GM23338 (cell line): ENCODE data around the gene RBM38.

Source experiments
- CREB1 ChIP-seq: fragments of 250-450 bp; sonication (Bioruptor Pico); IDR thresholded peaks from 2 replicates; pipeline ENCODE4 v1.5.0; 2020; ENCODE audit warnings: low read depth, mild to moderate bottlenecking, moderate library complexity
- CTCF ChIP-seq, 2 experiments: fragments of 200-600 bp in 1 of 2; sonication (generic) in 1 of 2; conservative IDR thresholded peaks; 2 replicates each; pipeline versions ENCODE4 v1.5.1 to v1.6.1; 2016 to 2017; ENCODE audit warnings: antibody characterized with exemption in 2 of 2, low read depth in 2 of 2, mild to moderate bottlenecking in 2 of 2, moderate library complexity in 1 of 2
- ETS1 ChIP-seq: IDR thresholded peaks from 2 replicates; pipeline ENCODE4 v1.6.1; 2016; ENCODE audit warnings: antibody characterized with exemption
- EZH2 ChIP-seq: fragments of 200-600 bp; sonication (generic); IDR thresholded peaks from one replicate; pipeline ENCODE4 v1.8.0; 2017; ENCODE audit warnings: antibody characterized with exemption, mild to moderate bottlenecking, low read depth; ENCODE audit not compliant: unreplicated experiment
- EZH2phosphoT487 ChIP-seq: fragments of 200-600 bp; sonication (generic); IDR thresholded peaks from one replicate; pipeline ENCODE4 v1.8.1; 2018; ENCODE audit warnings: antibody characterized with exemption; ENCODE audit not compliant: unreplicated experiment
- JUNB ChIP-seq: IDR thresholded peaks from one replicate; pipeline ENCODE4 v1.6.1; 2016; ENCODE audit warnings: antibody characterized with exemption; ENCODE audit not compliant: unreplicated experiment
- POLR2AphosphoS5 ChIP-seq: IDR thresholded peaks from 2 replicates; pipeline ENCODE4 v1.6.1; 2016; ENCODE audit warnings: antibody characterized with exemption, low read depth
- REST ChIP-seq: IDR thresholded peaks from one replicate; pipeline ENCODE4 v1.6.1; 2018; ENCODE audit warnings: antibody characterized with exemption; ENCODE audit not compliant: unreplicated experiment
- ZNF114 ChIP-seq: fragments of 250-450 bp; sonication (Bioruptor Pico); IDR thresholded peaks from 2 replicates; pipeline ENCODE4 v1.5.0; 2020; ENCODE audit warnings: mild to moderate bottlenecking, moderate library complexity
- ZNF331 ChIP-seq: fragments of 250-450 bp; sonication (Bioruptor Pico); IDR thresholded peaks from 2 replicates; pipeline ENCODE4 v1.5.0; 2020; ENCODE audit warnings: low read depth, mild to moderate bottlenecking, moderate library complexity

GRCh38 chr20:57417051-57417689, 26.0 kb downstream of the RBM38 start:
- TF ChIP-seq CTCF (conservative IDR thresholded peaks at IDR 0.05; ENCODE audit: low read depth in 2 of 2): no peak
- no peak for TF ChIP-seq POLR2AphosphoS5
- no peak for TF ChIP-seq REST
- TF ChIP-seq EZH2phosphoT487: no peak
- no peak for TF ChIP-seq EZH2
- TF ChIP-seq CREB1 (CRISPR knock-in tag): no peak
- no peak for TF ChIP-seq ZNF114 (CRISPR knock-in tag)
- TF ChIP-seq ETS1: no peak
- TF ChIP-seq JUNB: no peak
- no peak for TF ChIP-seq ZNF331
